ENCODE data around the gene ATG7. TPM values are rescaled to one million over a fixed set of nuclear protein-coding genes. Genes with fewer than 3 reads are reported as not detected.
"Not testable (repeated sequence)": the region's sequence is repeated elsewhere in the genome, so short reads cannot be mapped to it uniquely, and the experiment has no call there.

The ATG7 gene
- polyA plus RNA-seq, 4 donors: 23.6 to 26.9 (median 25.2) TPM

DNA sequence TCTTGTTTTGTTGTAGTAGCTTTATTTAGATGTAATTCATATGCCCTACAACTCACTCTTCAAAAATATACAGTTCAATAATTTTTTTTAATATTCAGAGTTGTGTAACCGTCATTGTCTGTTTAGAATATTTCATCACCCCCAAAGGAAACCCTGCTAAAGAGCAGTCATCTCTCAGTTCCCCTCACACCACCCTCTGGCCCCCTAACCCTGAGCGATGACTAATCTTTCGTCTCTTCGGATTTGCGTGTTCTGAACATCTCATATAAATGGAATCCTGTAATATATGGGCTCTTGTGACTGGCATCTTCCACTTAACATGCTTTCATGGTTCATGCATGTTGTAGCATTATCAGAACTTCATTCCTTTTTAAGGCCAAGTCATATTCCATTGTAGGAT, 183.8 kb downstream of the ATG7 start:
- DNase-seq (ENCODE audit: low read depth in 4 of 4, low spot score in 2 of 4): no peak

- no peak for DNase-seq (ENCODE audit: low read depth in 4 of 4, low spot score in 2 of 4)
Measured at GRCh38 chr3:11457135-11457534, 184.9 kb downstream of the ATG7 start.

DNA sequence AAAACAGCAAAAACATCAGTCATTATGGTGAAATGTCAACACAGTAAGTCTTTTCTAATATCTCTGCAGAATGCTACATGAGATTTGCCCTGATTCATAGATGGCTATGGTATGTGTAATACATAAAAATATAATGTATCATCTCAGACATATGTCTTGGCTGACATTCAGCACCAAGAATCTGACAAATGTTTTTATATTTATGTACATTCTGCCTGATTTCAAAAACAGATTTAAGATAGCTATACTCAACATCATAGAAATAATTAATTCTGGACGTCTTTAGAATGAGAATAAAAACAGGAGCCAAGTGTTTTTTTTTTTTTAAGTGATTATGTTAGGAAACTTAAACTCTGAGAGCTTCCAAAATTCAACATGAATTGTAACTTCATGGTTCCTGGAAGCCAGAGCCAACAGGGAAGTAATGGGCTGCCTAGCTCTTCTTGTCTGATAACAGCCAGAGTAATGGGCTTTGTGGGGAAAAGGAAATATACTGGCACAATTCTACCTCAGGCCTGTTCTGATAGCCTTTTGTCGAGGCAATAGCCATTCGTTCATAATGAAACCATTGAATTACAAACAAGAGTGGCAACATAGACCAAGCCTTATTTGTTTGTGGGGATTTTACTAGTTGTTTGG, 187.1 kb downstream of the ATG7 start:
- DNase-seq (ENCODE audit: low read depth in 4 of 4, low spot score in 2 of 4): no peak

GRCh38 chr3:11461226-11461625, 189.0 kb downstream of the ATG7 start:
- DNase-seq (ENCODE audit: low read depth in 4 of 4, low spot score in 2 of 4): no peak

GRCh38 chr3:11462673-11463072, 190.5 kb downstream of the ATG7 start:
- DNase-seq (ENCODE audit: low read depth in 4 of 4, low spot score in 2 of 4): not testable (repeated sequence)

DNA sequence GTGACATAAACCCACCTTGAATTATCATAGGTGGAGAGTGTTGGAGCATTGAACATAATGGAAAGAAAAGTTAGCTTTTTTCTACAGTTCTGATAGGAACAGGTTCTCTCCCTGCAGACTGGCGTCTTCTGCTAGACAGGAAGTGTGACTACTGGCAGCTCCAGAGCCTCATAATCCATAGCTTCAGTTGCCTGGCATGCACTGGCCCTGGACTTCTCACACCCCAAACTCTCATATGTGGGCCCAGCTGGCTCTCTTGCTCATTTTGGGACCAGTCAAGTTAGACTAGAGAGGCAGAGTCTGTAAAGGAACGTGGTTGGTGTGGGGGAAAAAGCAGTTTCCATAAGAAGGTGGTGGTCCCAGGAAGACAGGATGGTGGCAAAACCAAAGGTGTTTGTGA, 191.4 kb downstream of the ATG7 start:
- no peak for DNase-seq (ENCODE audit: low read depth in 4 of 4, low spot score in 2 of 4)

GRCh38 chr3:11464356-11464755, 192.2 kb downstream of the ATG7 start:
- no peak for DNase-seq (ENCODE audit: low read depth in 4 of 4, low spot score in 2 of 4)

GRCh38 chr3:11465744-11466616, 193.8 kb downstream of the ATG7 start:
- DNase-seq (ENCODE audit: low read depth in 4 of 4, low spot score in 2 of 4): no peak

DNA sequence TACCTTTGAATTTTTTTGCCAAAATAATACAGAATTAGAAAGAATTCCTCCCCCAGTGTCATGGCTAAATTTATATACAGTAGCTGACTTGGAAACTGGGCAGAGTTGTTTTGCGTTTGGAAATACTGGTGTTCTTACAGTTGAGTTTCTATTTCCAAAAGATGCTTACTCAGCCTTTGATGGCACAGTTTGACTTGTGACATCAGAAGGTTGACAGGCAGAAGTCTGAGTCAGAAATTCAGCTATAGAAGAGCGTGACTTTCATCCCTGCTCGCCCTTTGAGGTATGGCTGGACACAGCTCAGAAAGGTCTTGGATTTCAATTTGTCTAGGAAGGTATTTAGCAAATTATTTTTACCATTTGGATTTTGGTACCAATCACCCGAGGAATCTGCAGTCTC, 195.7 kb downstream of the ATG7 start:
- DNase-seq (ENCODE audit: low read depth in 4 of 4, low spot score in 2 of 4): no peak

GRCh38 chr3:11470031-11470853, 198.0 kb downstream of the ATG7 start:
- DNase-seq (ENCODE audit: low read depth in 4 of 4, low spot score in 2 of 4): no peak

GRCh38 chr3:11475324-11475723, 203.1 kb downstream of the ATG7 start:
- DNase-seq (ENCODE audit: low read depth in 4 of 4, low spot score in 2 of 4): no peak

GRCh38 chr3:11476735-11477144, 204.5 kb downstream of the ATG7 start:
- no peak for DNase-seq (ENCODE audit: low read depth in 4 of 4, low spot score in 2 of 4)

GRCh38 chr3:11477407-11477911, 205.3 kb downstream of the ATG7 start:
- DNase-seq (ENCODE audit: low read depth in 4 of 4, low spot score in 2 of 4): no peak

DNA sequence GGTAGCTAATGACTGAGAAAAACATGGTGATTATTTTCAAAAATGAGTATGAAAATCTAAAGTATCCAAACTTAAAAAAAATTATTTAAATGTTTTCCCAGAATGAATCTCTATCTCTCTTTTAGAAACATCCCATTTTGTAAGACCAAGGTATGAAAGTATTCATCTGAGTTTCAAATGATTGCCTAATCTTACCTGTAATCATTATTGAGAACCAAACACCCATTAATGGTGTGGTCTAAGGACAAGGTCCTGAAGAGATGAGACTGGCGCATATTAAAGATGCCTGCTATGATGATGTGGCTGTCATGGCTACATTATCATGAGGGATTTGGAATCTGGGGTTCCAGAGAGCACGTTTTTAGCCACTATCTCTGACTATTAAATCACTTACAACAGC, 206.0 kb downstream of the ATG7 start:
- no peak for DNase-seq (ENCODE audit: low read depth in 4 of 4, low spot score in 2 of 4)

DNA sequence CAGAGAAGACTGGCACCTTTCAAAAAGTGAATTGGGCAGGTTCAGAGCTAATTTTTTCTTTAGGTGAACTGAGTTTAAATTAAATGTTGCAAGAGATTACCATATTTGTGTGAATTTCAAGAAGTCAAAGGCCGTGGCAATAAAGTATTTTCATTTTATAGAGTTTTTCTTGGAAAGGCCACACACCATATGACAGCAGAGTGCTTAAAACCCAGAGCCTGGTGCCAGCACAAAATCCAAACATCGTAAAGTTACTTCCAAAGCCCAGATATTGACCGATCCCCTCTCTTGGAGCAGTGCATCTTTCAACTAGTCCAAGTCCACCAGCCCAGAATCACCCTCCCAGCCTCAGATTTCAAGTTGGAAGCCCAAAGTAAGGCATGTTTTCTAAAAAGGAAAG, 207.0 kb downstream of the ATG7 start:
- no peak for DNase-seq (ENCODE audit: low read depth in 4 of 4, low spot score in 2 of 4)

- no peak for DNase-seq (ENCODE audit: low read depth in 4 of 4, low spot score in 2 of 4)
Measured at GRCh38 chr3:11480663-11481298, 208.6 kb downstream of the ATG7 start.

- DNase-seq (ENCODE audit: low read depth in 4 of 4, low spot score in 2 of 4): no peak
Measured at GRCh38 chr3:11481556-11481955, 209.4 kb downstream of the ATG7 start.

- DNase-seq (ENCODE audit: low read depth in 4 of 4, low spot score in 2 of 4): no peak
Measured at GRCh38 chr3:11482021-11482420, 209.8 kb downstream of the ATG7 start.

GRCh38 chr3:11488356-11488755, 216.2 kb downstream of the ATG7 start:
- DNase-seq (ENCODE audit: low read depth in 4 of 4, low spot score in 2 of 4): not testable (repeated sequence)

- no peak for DNase-seq (ENCODE audit: low read depth in 4 of 4, low spot score in 2 of 4)
Measured at GRCh38 chr3:11494131-11494916, 222.1 kb downstream of the ATG7 start.
